OCI-LY1 (cell line): ENCODE data around the gene KREMEN1.

Experiments used
- EZH2 ChIP-seq: fragments of 200-600 bp; sonication (generic), shearing (Covaris generic); IDR thresholded peaks from 2 replicates; pipeline ENCODE4 v1.8.0; 2017; ENCODE audit warnings: borderline replicate concordance, mixed run types, mild to moderate bottlenecking, antibody characterized with exemption, low read length, moderate library complexity, mixed read lengths
- TF ChIP-seq, protein P1 (sequence below): fragments of 200-600 bp; sonication (generic), shearing (Covaris generic); IDR thresholded peaks from 2 replicates; pipeline ENCODE4 v1.5.1; 2017; ENCODE audit warnings: mild to moderate bottlenecking, antibody characterized with exemption, low read length, moderate library complexity, mixed read lengths

- TF ChIP-seq, protein P1, sequence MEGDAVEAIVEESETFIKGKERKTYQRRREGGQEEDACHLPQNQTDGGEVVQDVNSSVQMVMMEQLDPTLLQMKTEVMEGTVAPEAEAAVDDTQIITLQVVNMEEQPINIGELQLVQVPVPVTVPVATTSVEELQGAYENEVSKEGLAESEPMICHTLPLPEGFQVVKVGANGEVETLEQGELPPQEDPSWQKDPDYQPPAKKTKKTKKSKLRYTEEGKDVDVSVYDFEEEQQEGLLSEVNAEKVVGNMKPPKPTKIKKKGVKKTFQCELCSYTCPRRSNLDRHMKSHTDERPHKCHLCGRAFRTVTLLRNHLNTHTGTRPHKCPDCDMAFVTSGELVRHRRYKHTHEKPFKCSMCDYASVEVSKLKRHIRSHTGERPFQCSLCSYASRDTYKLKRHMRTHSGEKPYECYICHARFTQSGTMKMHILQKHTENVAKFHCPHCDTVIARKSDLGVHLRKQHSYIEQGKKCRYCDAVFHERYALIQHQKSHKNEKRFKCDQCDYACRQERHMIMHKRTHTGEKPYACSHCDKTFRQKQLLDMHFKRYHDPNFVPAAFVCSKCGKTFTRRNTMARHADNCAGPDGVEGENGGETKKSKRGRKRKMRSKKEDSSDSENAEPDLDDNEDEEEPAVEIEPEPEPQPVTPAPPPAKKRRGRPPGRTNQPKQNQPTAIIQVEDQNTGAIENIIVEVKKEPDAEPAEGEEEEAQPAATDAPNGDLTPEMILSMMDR = no peak
- no peak for TF ChIP-seq EZH2
Measured at GRCh38 chr22:29133603-29134133, 60.8 kb downstream of the KREMEN1 start.
